GM18868 (cell line): ENCODE measurements around the gene SMIM1.

Source experiments
- ATAC-seq: cut with Tn5 transposase; IDR thresholded peaks from one replicate; pipeline ENCODE4 v1.9.1; 2021; ENCODE audit warnings: mild to moderate bottlenecking, moderate library complexity; ENCODE audit not compliant: unreplicated experiment

SMIM1 gene

GRCh38 chr1:3775490-3776230 lies 3.1 kb downstream of the SMIM1 start:
- ATAC-seq, result no peak

- no peak for ATAC-seq
These were observed 3.8 kb downstream of the SMIM1 start for GRCh38 chr1:3776231-3776961.

GRCh38 chr1:3777078-3777547 lies 4.6 kb downstream of the SMIM1 start:
- no peak for ATAC-seq

GRCh38 chr1:3777647-3778589 lies 5.4 kb downstream of the SMIM1 start:
- no peak for ATAC-seq

- no peak for ATAC-seq
These were observed 6.2 kb downstream of the SMIM1 start for GRCh38 chr1:3778590-3779264.

- no peak for ATAC-seq
These were observed 6.8 kb downstream of the SMIM1 start for GRCh38 chr1:3779265-3779911.

GRCh38 chr1:3779912-3780416 lies 7.4 kb downstream of the SMIM1 start:
- ATAC-seq, result no peak

GRCh38 chr1:3780901-3781300 lies 8.4 kb downstream of the SMIM1 start:
- ATAC-seq, result no peak

- no peak for ATAC-seq
These were observed 11.3 kb downstream of the SMIM1 start for GRCh38 chr1:3783651-3784474.

GRCh38 chr1:3785045-3785444 lies 12.5 kb downstream of the SMIM1 start:
- no peak for ATAC-seq

GRCh38 chr1:3785456-3786157 lies 13.1 kb downstream of the SMIM1 start:
- no peak for ATAC-seq

GRCh38 chr1:3786468-3787348 lies 14.2 kb downstream of the SMIM1 start:
- no peak for ATAC-seq

GRCh38 chr1:3787349-3787715 lies 14.8 kb downstream of the SMIM1 start:
- ATAC-seq, result no peak

GRCh38 chr1:3787745-3788605 lies 15.4 kb downstream of the SMIM1 start:
- no peak for ATAC-seq

GRCh38 chr1:3788756-3789420 lies 16.3 kb downstream of the SMIM1 start:
- no peak for ATAC-seq
